Keratinocyte (primary cell): ENCODE measurements around the gene CAP1. TPM values are rescaled to one million over a fixed set of nuclear protein-coding genes. Genes with fewer than 3 reads are reported as not detected.

Experiments used
- DNase-seq: peaks from one replicate; pipeline ENCODE4 v3.0.0-alpha.2; 2011; ENCODE audit warnings: low read depth, missing footprints, low spot score
- FAIRE-seq: peaks from 2 replicates; lab custom pipeline; 2011; peaks lifted over from hg19 to GRCh38; lab: Jason Lieb, UNC
- H2AFZ ChIP-seq: 2 replicates; pipeline ENCODE4 v1.6.0; 2012; ENCODE audit warnings: low read length, control low read depth, inconsistent platforms; ENCODE audit not compliant: control insufficient read depth
- H3K27ac ChIP-seq: 2 replicates; pipeline ENCODE4 v1.5.1; 2011; ENCODE audit warnings: low read length; ENCODE audit not compliant: control insufficient read depth, insufficient read depth
- H3K27me3 ChIP-seq: 3 replicates; pipeline ENCODE4 v1.6.0; 2011; ENCODE audit warnings: low read length; ENCODE audit not compliant: control insufficient read depth, insufficient read depth; ENCODE audit errors: extremely low read depth
- H3K36me3 ChIP-seq, 2 experiments: 2 replicates in 1 of 2; 3 replicates in 1 of 2; pipeline ENCODE4 v1.5.1; 2011; ENCODE audit warnings: low read length in 2 of 2, mild to moderate bottlenecking in 1 of 2; ENCODE audit not compliant: control insufficient read depth in 2 of 2, insufficient read depth in 2 of 2; ENCODE audit errors: extremely low read depth in 1 of 2
- H3K4me1 ChIP-seq: 3 replicates; pipeline ENCODE4 v1.5.1; 2011; ENCODE audit warnings: low read length; ENCODE audit not compliant: control insufficient read depth, insufficient read depth; ENCODE audit errors: extremely low read depth
- H3K4me2 ChIP-seq: 3 replicates; pipeline ENCODE4 v1.6.0; 2011; ENCODE audit warnings: low read depth, low read length; ENCODE audit not compliant: control insufficient read depth, insufficient read depth; ENCODE audit errors: extremely low read depth
- H3K4me3 ChIP-seq, 3 experiments: fragments of 200-600 bp in 1 of 3; sonication (generic) in 1 of 3; 2 replicates in 2 of 3; 3 replicates in 1 of 3; pipeline ENCODE4 v1.5.1; 2011 to 2016; ENCODE audit warnings: low read length in 3 of 3, mild to moderate bottlenecking in 3 of 3, control low read depth in 2 of 3, inconsistent platforms in 1 of 3, low read depth in 1 of 3, mixed read lengths in 1 of 3, mixed run types in 1 of 3, moderate library complexity in 1 of 3; ENCODE audit not compliant: control insufficient read depth in 2 of 3, insufficient read depth in 2 of 3; ENCODE audit errors: extremely low read depth in 1 of 3
- H3K79me2 ChIP-seq: 2 replicates; pipeline ENCODE4 v1.6.0; 2012; ENCODE audit warnings: low read length; ENCODE audit not compliant: control insufficient read depth, insufficient read depth
- H3K9ac ChIP-seq: 3 replicates; pipeline ENCODE4 v1.6.0; 2011; ENCODE audit warnings: low read length; ENCODE audit not compliant: control insufficient read depth, insufficient read depth; ENCODE audit errors: extremely low read depth
- H3K9me1 ChIP-seq: 3 replicates; pipeline ENCODE4 v1.6.0; 2011; ENCODE audit warnings: low read length; ENCODE audit not compliant: control insufficient read depth, insufficient read depth; ENCODE audit errors: extremely low read depth
- H3K9me3 ChIP-seq: 2 replicates; pipeline ENCODE4 v1.5.1; 2012; ENCODE audit warnings: low read depth, low read length; ENCODE audit not compliant: control insufficient read depth
- H4K20me1 ChIP-seq: 3 replicates; pipeline ENCODE4 v1.6.0; 2011; ENCODE audit warnings: low read length; ENCODE audit not compliant: control insufficient read depth, insufficient read depth; ENCODE audit errors: extremely low read depth
- EZH2 ChIP-seq: IDR thresholded peaks from one replicate; pipeline ENCODE4 v1.6.1; 2012; ENCODE audit warnings: inconsistent platforms, mild to moderate bottlenecking, low read length, moderate library complexity
- dilution Hi-C: fragments of 300-500 bp; cut with MboI; formaldehyde crosslinking; loops from one replicate; pipeline ENCODE4 v1.7.0; 2020; ENCODE audit warnings: low sequenced_read_pairs; ENCODE audit not compliant: extremely low pct_ligation_motif_present
- polyA plus RNA-seq, 5 experiments: library from polyadenylated mRNA; depleted of rRNA in 3 of 5; stranded (reverse) in 3 of 5; stranded (forward) in 1 of 5; unstranded in 1 of 5; fragments of >200 nt; gene quantifications; 1 replicate in 1 of 5; 2 replicates in 3 of 5; 3 replicates in 1 of 5; pipeline versions ENCODE4 v1.2.1 to v1.2.3, GENCODE V29; 2011 to 2012; ENCODE audit warnings: missing spikeins in 2 of 5, low read depth in 1 of 5, low replicate concordance in 1 of 5
- TF ChIP-seq, protein P1 (sequence below), 3 experiments: IDR thresholded peaks in 1 of 3; conservative IDR thresholded peaks in 1 of 3; optimal IDR thresholded peaks in 1 of 3; 2 replicates in 2 of 3; 3 replicates in 1 of 3; pipeline versions ENCODE3 to v1.5.1; 2011; ENCODE audit warnings: low read length in 3 of 3, mild to moderate bottlenecking in 3 of 3, moderate library complexity in 2 of 3, control low read depth in 1 of 3, inconsistent platforms in 1 of 3; ENCODE audit not compliant: insufficient read depth in 2 of 3; ENCODE audit errors: extremely low read depth in 1 of 3

CAP1 gene
- polyA plus RNA-seq, 1 donor (not counting 4 experiments of a cell fraction or from before 2014, with no cell fraction given), result 959 TPM

DNA sequence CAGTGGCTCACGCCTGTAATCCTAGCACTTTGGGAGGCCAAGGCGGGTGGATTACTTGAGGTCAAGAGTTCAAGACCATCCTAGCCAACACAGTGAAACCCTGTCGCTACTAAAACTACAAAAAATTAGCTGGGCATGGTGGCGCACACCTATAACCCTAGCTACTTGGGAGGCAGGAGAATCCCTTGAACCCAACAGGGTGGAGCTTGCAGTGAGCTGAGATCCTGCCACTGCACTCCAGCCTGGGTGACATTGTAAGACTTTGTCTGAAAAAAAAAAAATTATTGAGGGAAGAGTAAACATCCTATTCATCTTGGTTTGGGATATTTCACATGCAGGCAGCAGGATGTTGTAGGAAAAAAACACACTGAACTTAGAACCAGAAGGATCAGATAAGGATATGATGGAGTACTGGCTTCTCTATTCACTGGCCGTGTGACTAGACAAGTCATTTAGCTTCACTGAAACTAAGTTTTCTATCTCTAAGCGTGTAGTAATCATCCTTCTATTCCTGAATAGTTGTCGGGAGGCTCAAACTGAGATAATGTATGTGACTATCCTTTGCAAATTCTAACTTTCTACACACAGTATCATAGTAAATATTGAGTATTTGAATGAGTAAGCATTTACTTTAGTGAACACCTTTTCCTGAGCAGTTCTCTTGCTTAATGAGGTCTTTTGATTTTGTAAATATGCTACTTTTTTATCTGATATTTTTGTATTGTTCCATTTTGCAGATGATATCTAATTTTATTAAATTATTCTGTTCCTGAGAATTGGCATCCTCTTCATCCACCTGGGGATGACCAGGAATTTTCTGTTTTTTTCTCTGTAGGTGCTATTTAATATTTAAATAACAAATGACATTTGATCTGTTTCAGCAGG, 18.2 kb downstream of the CAP1 start:
- Histone ChIP-seq H3K9me1 (peaks cover 8% of the 10 kb centered on the region), H4K20me1 (peaks cover 14% of the 10 kb centered on the region), H3K79me2 (peaks cover 79% of the 10 kb centered on the region), H3K4me2 (peak overlapping the region; percentile 53), H3K27ac (peak overlapping the region; percentile 19), H3K36me3 (peaks cover 29 to 44% of the 10 kb centered on the region in 2 experiments), H3K9ac (peak overlapping the region; percentile 19), H3K4me3 (peak overlapping the region in 1 of 3 experiments; percentile 3), H3K4me1 (peaks cover 36% of the 10 kb centered on the region), H2AFZ (no peak overlapping the region), H3K27me3 (no peaks in the 10 kb centered on the region), H3K9me3 (no peaks in the 10 kb centered on the region)
- TF ChIP-seq, protein P1, sequence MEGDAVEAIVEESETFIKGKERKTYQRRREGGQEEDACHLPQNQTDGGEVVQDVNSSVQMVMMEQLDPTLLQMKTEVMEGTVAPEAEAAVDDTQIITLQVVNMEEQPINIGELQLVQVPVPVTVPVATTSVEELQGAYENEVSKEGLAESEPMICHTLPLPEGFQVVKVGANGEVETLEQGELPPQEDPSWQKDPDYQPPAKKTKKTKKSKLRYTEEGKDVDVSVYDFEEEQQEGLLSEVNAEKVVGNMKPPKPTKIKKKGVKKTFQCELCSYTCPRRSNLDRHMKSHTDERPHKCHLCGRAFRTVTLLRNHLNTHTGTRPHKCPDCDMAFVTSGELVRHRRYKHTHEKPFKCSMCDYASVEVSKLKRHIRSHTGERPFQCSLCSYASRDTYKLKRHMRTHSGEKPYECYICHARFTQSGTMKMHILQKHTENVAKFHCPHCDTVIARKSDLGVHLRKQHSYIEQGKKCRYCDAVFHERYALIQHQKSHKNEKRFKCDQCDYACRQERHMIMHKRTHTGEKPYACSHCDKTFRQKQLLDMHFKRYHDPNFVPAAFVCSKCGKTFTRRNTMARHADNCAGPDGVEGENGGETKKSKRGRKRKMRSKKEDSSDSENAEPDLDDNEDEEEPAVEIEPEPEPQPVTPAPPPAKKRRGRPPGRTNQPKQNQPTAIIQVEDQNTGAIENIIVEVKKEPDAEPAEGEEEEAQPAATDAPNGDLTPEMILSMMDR (optimal IDR thresholded peaks at IDR 0.05 in 1 of 3, IDR thresholded peaks at IDR 0.05 in 1 of 3, conservative IDR thresholded peaks at IDR 0.05 in 1 of 3; ENCODE audit: extremely low read depth in 1 of 3, insufficient read depth in 2 of 3, low read length in 3 of 3), result no peak
- TF ChIP-seq EZH2, result no peak
- no peak for FAIRE-seq
- dilution Hi-C loops, result no loop called here
- DNase-seq, result no peak

DNA sequence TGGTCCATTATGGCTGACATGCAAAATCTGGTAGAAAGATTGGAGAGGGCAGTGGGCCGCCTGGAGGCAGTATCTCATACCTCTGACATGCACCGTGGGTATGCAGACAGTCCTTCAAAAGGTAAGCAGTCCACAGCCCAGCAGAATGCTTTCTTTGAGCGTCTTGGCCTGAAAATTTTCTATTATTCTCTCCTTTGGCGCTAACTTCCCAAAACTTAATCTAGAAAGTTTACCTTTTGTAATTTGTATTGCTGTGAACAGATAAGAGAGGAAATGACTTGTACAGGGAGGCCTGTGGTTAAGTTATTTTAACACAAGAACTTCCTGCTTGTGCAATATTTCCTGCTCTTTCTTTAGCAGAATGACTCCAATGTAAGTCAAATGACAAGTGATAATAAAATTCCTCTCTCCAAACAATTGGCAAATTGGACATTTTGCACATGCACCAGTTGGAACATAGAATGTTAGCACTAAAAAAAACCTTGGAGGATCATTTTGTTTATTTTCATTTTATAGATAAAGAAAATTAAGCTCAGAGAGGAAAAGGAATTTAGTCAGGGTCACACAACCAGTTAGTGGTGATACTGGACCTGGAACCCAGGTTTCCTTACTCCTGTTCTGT, 18.9 kb downstream of the CAP1 start:
- peak overlapping the region; percentile 53 for H3K4me2 ChIP-seq
- TF ChIP-seq, protein P1 (optimal IDR thresholded peaks at IDR 0.05 in 1 of 3, IDR thresholded peaks at IDR 0.05 in 1 of 3, conservative IDR thresholded peaks at IDR 0.05 in 1 of 3; ENCODE audit: extremely low read depth in 1 of 3, insufficient read depth in 2 of 3, low read length in 3 of 3), result no peak
- TF ChIP-seq EZH2, result no peak
- peak overlapping the region; percentile 19 for H3K9ac ChIP-seq
- no peaks in the 10 kb centered on the region for H3K27me3 ChIP-seq
- H3K27ac ChIP-seq, result peak overlapping the region; percentile 32
- dilution Hi-C loops, result no loop called here
- FAIRE-seq, result no peak
- H3K4me1 ChIP-seq, result peaks cover 34% of the 10 kb centered on the region
- peaks cover 78% of the 10 kb centered on the region for H3K79me2 ChIP-seq
- peaks cover 8% of the 10 kb centered on the region for H3K9me1 ChIP-seq
- peaks cover 36 to 51% of the 10 kb centered on the region in 2 experiments for H3K36me3 ChIP-seq
- peaks cover 14% of the 10 kb centered on the region for H4K20me1 ChIP-seq
- no peaks in the 10 kb centered on the region for H3K9me3 ChIP-seq
- H3K4me3 ChIP-seq, result peak overlapping the region in 1 of 3 experiments; percentile 3
- H2AFZ ChIP-seq, result no peak overlapping the region
- DNase-seq, result no peak
